Testis (tissue), 3 donors: Measurements from ENCODE around the gene SPI1. TPM values are rescaled to one million over a fixed set of nuclear protein-coding genes. Genes with fewer than 3 reads are reported as not detected.

Source experiments
- DNase-seq: peaks from one replicate; pipeline ENCODE4 v3.0.0-alpha.2; 2019
- H3K27ac ChIP-seq, 2 donors: fragments of 200-600 bp; sonication (generic); one replicate each; pipeline ENCODE4 v1.5.1; 2019
- H3K27me3 ChIP-seq: fragments of 200-600 bp; sonication (generic); one replicate; pipeline ENCODE4 v1.5.1; 2019
- H3K36me3 ChIP-seq: fragments of 200-600 bp; sonication (generic); one replicate; pipeline ENCODE4 v1.5.1; 2017; ENCODE audit warnings: low read depth; ENCODE audit errors: missing control alignments
- H3K4me1 ChIP-seq: fragments of 200-600 bp; sonication (generic); one replicate; pipeline ENCODE4 v1.5.1; 2019
- H3K4me3 ChIP-seq, 2 donors: fragments of 200-600 bp; sonication (generic); one replicate each; pipeline ENCODE4 v1.5.1; 2017 to 2019
- H3K9me3 ChIP-seq: fragments of 200-600 bp; sonication (generic); one replicate; pipeline ENCODE4 v1.5.1; 2017
- CTCF ChIP-seq, 3 experiments: fragments of 450-650 bp in 2 of 3; fragments of 200-600 bp in 1 of 3; sonication (generic) in 1 of 3; IDR thresholded peaks; one replicate each; pipeline ENCODE4 v1.5.1; 2016 to 2019; ENCODE audit warnings: antibody characterized with exemption in 3 of 3, mild to moderate bottlenecking in 2 of 3, moderate library complexity in 1 of 3
- POLR2A ChIP-seq: fragments of 450-650 bp; IDR thresholded peaks from one replicate; pipeline ENCODE4 v1.6.1; 2017; ENCODE audit warnings: antibody characterized with exemption, mild to moderate bottlenecking, moderate library complexity
- WGBS, 2 donors: methylation state at CpG; one replicate each; pipeline ENCODE4 v1.1.5; 2018; 5-methylcytosine and 5-hydroxymethylcytosine counted together
- intact Hi-C: fragments of 100-400 bp; cut with DNase I; formaldehyde crosslinking; loops from one replicate; pipeline ENCODE4 v1.15.1; 2023; ENCODE audit warnings: low total_unique reads
- polyA plus RNA-seq: library from polyadenylated mRNA; stranded (reverse); fragments of 350-450 nt; fragmentation: Illumina TruSeq; extraction: RNeasy Lipid Tissue Mini Kit (QIAGEN cat#74804); gene quantifications from one replicate; pipeline ENCODE4 v1.2.3, GENCODE V29; 2014; ENCODE audit warnings: low read depth, low replicate concordance; ENCODE audit not compliant: insufficient read depth
- total RNA-seq, 2 donors: library from RNA; depleted of rRNA; stranded (reverse); fragments of >200 nt; gene quantifications; one replicate each; pipeline ENCODE4 v1.2.3, GENCODE V29; 2016

Gene SPI1
- total and polyA plus RNA-seq, 3 donors from 2014 or later: 4.6 to 16.3 (median 7.4) TPM

- TF ChIP-seq POLR2A: no peak
- TF ChIP-seq CTCF (IDR thresholded peaks at IDR 0.05): no peak
- DNase-seq: peak; percentile 52
- Histone ChIP-seq H3K4me3 (no peak overlapping the region), H3K27ac (no peak overlapping the region), H3K36me3 (no peaks in the 10 kb centered on the region), H3K9me3 (no peaks in the 10 kb centered on the region), H3K4me1 (peaks cover 6% of the 10 kb centered on the region), H3K27me3 (no peaks in the 10 kb centered on the region)
- intact Hi-C loops: loop anchor here (10.0 kb wide), 2 partner anchors 187 to 457 kb away; no protein-coding TSS in a partner anchor
- 53 to 70% methylated on average over 15 to 29 of the region's 29 CpGs for WGBS, 2 donors
Measured at GRCh38 chr11:47351156-47352126, 26.9 kb downstream of the SPI1 start.

GRCh38 chr11:47350315-47350714 lies 28.0 kb downstream of the SPI1 start:
- Histone ChIP-seq H3K4me1 (peaks cover 6% of the 10 kb centered on the region), H3K9me3 (no peaks in the 10 kb centered on the region), H3K36me3 (no peaks in the 10 kb centered on the region), H3K4me3 (no peak overlapping the region), H3K27me3 (no peaks in the 10 kb centered on the region), H3K27ac (no peak overlapping the region)
- no peak for TF ChIP-seq CTCF (IDR thresholded peaks at IDR 0.05)
- no peak for TF ChIP-seq POLR2A
- WGBS, 2 donors: 93 to 95% methylated on average over 7 to 9 of the region's 9 CpGs
- DNase-seq: no peak
- intact Hi-C loops: loop anchor here (10.0 kb wide), 2 partner anchors 186 to 456 kb away; no protein-coding TSS in a partner anchor

- H3K9me3 ChIP-seq: no peaks in the 10 kb centered on the region
- no peaks in the 10 kb centered on the region for H3K36me3 ChIP-seq
- intact Hi-C loops: loop anchor here (10.0 kb wide), 2 partner anchors 185 to 455 kb away; no protein-coding TSS in a partner anchor
- no peak for TF ChIP-seq CTCF (IDR thresholded peaks at IDR 0.05)
- TF ChIP-seq POLR2A: no peak
- WGBS, 2 donors: 95% methylated on average over 9 to 23 of the region's 23 CpGs
- H3K4me1 ChIP-seq: peaks cover 6% of the 10 kb centered on the region
- H3K27me3 ChIP-seq: no peaks in the 10 kb centered on the region
- no peak overlapping the region for H3K27ac ChIP-seq
- H3K4me3 ChIP-seq: no peak overlapping the region
- no peak for DNase-seq
Measured at GRCh38 chr11:47349521-47350095, 28.7 kb downstream of the SPI1 start.

- H3K27me3 ChIP-seq: no peaks in the 10 kb centered on the region
- no peak for TF ChIP-seq POLR2A
- WGBS, 2 donors: 77 to 91% methylated on average over 6 to 7 of the region's 8 CpGs
- peaks cover 6% of the 10 kb centered on the region for H3K4me1 ChIP-seq
- DNase-seq: no peak
- H3K4me3 ChIP-seq: no peak overlapping the region
- intact Hi-C loops: no loop called here
- H3K36me3 ChIP-seq: no peaks in the 10 kb centered on the region
- no peak overlapping the region for H3K27ac ChIP-seq
- no peaks in the 10 kb centered on the region for H3K9me3 ChIP-seq
Measured at GRCh38 chr11:47348859-47349258, 29.5 kb downstream of the SPI1 start.

- H3K27me3 ChIP-seq: no peaks in the 10 kb centered on the region
- WGBS, 2 donors: 84 to 85% methylated on average over 21 to 24 of the region's 24 CpGs
- no peak overlapping the region for H3K27ac ChIP-seq
- H3K36me3 ChIP-seq: no peaks in the 10 kb centered on the region
- TF ChIP-seq POLR2A (no peak), CTCF (IDR thresholded peaks at IDR 0.05) (no peak)
- peaks cover 6% of the 10 kb centered on the region for H3K4me1 ChIP-seq
- intact Hi-C loops: no loop called here
- no peak for DNase-seq
- H3K9me3 ChIP-seq: no peaks in the 10 kb centered on the region
- no peak overlapping the region for H3K4me3 ChIP-seq
Measured at GRCh38 chr11:47348131-47348802, 30.1 kb downstream of the SPI1 start.
